ENCODE results near the gene DOCK2.

DNA sequence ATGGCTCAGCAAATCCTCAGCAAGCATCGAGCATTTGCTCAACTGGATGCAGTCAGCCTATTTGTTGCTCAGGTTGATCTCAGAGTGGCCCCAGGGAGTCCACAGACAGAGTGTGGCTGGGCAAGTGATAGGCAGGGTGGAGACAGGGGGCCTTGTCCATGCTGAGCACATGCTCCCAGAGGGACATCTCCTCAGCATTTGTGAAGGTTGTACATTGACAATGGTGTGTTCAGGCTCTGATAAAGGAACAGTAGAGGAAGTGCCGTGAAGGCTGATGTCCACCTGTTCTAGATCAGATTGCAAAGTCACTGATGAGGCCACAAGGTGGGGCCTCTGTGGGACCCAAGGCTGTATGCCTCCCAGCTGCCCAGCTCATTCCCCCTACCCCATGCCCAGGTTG is 418.5 kb downstream of the DOCK2 start:
- TF ChIP-seq, protein P1, sequence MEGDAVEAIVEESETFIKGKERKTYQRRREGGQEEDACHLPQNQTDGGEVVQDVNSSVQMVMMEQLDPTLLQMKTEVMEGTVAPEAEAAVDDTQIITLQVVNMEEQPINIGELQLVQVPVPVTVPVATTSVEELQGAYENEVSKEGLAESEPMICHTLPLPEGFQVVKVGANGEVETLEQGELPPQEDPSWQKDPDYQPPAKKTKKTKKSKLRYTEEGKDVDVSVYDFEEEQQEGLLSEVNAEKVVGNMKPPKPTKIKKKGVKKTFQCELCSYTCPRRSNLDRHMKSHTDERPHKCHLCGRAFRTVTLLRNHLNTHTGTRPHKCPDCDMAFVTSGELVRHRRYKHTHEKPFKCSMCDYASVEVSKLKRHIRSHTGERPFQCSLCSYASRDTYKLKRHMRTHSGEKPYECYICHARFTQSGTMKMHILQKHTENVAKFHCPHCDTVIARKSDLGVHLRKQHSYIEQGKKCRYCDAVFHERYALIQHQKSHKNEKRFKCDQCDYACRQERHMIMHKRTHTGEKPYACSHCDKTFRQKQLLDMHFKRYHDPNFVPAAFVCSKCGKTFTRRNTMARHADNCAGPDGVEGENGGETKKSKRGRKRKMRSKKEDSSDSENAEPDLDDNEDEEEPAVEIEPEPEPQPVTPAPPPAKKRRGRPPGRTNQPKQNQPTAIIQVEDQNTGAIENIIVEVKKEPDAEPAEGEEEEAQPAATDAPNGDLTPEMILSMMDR (IDR thresholded peaks at IDR 0.05): no peak
- no peak for TF ChIP-seq POLR2A (IDR thresholded peaks at IDR 0.05)

All from adrenal gland (tissue), 5 donors.